HG02588 (cell line): ENCODE results near the gene PPRC1.
"Not testable (repeated sequence)": the region's sequence is repeated elsewhere in the genome, so short reads cannot be mapped to it uniquely, and the experiment has no call there.

Experiments
- ATAC-seq: cut with Tn5 transposase; IDR thresholded peaks from one replicate; pipeline ENCODE4 v1.9.1; 2021; ENCODE audit warnings: mild to moderate bottlenecking, moderate library complexity; ENCODE audit not compliant: unreplicated experiment

Gene PPRC1

DNA sequence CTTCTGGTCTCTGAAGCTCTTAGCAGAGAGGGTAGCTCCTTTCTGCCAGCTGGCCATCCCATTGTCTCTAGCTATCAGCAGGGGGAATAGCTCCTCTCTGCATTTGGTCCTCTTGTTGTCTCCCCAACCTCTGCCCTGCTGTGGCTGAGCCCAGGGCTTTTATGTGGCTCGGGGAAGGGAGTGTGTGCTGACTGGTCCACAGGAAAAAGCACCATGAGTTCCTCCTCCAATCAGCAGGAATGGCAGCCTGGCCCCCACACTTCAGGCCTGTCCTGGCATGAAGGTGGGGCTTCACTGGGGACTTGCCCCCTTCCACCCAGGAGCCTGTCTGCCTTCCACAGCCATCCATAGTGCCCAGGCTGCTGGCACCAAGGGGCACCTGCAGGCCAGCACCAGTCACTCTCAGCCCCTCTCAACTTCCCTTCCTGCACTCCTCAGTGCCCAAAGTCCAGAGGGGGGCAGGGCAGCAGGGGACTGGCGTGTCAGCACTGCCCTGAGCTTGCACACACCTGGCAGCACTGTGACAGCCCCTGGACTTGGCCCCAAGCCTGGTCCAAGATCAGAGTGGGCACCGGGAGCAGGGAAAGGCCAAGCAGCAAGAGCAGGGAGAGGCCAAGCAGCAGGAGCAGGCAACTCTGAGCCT is 55.6 kb downstream of the PPRC1 start:
- no peak for ATAC-seq

DNA sequence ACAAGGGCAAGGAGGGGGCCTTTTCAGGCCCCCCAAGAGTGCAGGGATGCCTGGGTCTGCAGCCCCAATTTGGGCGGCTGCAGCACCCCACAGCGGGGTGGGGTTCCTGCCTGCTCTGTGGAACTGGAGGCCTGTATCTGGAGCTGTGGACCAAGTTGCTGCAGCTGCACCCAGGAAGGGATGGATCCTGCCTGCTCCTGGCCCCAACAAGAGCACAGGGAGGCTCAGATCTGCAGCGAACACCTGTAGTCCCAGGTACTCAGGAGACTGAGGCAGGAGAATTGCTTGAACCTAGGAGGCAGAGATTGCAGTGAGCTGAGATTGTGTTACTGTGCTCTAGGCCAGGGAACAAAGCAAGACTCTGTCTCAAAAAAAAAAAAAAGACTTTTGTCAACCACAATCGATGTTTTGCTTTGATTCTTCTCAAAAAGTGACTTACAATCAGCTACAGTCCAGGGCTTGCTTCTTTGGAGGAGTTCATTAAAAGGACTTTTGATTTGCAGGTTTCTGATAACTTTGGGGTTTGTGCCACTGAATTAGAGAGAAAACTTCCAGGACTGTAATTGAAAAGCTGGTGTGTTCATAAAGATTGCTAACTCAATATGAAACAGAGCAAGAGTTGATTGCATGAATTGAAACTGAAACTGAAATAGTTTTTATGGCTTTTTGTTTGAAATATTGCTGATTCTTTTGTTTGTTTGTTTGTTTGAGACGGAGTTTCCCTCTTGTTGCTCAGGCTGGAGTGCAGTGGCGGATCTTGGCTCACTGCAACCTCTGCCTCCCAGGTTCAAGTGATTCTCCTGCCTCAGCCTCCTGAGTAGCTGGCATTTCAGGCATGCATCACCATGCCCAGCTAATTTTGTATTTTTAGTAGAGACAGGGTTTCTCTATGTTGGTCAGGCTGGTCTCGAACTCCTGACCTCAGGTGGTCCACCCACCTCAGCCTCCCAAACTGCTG is 56.4 kb downstream of the PPRC1 start:
- ATAC-seq: not testable (repeated sequence)

DNA sequence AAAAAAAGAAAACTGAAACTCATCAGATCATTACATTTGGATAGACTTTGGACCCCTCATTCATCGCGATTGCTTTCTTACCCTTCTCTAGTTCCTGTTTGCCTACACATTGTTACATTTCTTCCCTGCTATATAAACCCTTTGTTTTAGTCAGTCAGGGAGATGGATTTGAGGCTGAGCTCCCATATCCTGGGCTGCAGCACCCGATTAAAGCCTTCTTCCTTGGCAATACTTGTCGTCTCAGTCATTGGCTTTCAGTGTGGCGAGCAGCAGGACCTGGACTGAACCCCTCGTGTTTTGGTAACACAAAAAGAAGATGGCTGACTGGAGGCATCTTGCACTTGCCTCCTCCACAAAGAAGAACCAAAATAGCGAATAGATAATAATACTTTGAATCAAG is 59.1 kb downstream of the PPRC1 start:
- ATAC-seq: no peak

DNA sequence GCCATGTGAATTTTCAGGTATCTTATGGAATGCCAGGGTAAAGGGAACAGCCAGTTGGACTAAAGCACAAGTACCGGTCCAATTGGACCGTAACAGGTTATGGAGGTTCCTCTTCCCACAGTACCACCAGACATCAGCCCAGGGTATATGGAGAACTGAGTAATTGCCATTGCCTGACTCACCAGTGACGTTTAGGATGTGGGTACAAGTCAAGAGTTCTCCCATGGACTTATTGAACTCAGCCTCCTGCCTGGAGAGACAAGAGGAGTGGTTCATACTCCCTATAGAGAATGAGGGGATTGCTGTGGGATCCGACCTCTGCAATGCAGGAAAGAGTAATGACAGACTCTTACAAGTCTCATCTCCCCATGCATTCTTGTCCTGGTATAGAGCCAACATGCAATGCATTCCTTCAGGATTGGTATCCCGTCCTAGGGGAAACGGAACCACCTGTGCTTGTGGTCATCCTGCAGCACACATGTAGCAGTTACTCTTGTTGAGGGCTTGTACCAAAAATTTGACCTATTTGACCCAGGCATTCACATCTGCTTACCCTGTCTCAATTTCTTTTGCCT is 62.5 kb downstream of the PPRC1 start:
- ATAC-seq: no peak

DNA sequence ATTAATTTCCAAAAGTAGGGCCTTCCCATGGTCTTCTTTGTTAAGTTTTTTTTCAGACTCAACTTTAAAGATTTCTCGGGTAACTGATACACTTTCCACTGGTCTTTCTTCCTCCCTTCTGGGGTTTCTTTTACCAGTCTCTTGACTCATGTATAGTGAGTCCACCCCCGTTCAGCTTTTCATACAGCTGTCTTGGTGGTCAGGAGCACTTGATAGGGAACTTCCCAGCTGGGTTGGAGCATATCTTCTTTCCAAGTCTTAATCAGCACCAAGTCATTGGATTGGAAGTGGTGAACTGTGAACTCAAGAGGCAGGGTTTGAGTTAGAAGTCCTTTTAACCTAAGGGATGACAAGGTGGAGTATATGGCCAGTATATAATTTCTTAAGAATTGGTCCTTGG is 64.1 kb downstream of the PPRC1 start:
- ATAC-seq: no peak

DNA sequence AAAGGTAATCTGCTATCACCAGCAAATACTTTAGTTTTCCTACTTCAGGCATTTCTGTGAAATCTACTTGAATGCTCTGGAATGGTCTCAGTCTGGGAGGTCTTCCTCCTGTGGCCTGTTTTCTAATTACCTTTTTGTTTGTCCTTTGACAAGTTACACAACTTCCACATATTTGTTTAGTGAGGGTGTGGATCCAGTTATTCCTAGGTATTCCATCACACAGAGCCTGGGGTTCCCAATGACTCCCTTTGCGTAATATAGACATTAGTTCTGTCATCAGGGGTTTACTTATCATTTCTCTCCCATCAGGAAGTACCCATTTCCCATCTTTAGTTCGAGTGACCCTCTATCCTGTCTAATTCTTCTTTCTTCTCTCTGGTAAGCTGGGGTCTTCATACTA is 65.2 kb downstream of the PPRC1 start:
- ATAC-seq: no peak
